ENCODE data around the gene SLAMF9.

The SLAMF9 gene

GRCh38 chr1:159953536-159954515 is at the start of gene SLAMF9:
Gene SLAMF9, minus strand, starts transcription at chr1:159954237. Its CDS starts 100 bp downstream, at chr1:159954137.
- no peak for DNase-seq

- no peak for DNase-seq
These were observed 47.4 kb upstream of the SLAMF9 start for GRCh38 chr1:160001440-160001839.

GRCh38 chr1:159999204-159999603 is 45.2 kb upstream of the SLAMF9 start:
- no peak for DNase-seq

GRCh38 chr1:159996653-159997052 is 42.6 kb upstream of the SLAMF9 start:
- DNase-seq: no peak

- DNase-seq: no peak
These were observed 40.9 kb upstream of the SLAMF9 start for GRCh38 chr1:159994896-159995295.

- DNase-seq: no peak
These were observed 39.9 kb upstream of the SLAMF9 start for GRCh38 chr1:159993911-159994310.

GRCh38 chr1:159992161-159992560 is 38.1 kb upstream of the SLAMF9 start:
- DNase-seq: no peak

- DNase-seq: no peak
These were observed 37.5 kb upstream of the SLAMF9 start for GRCh38 chr1:159991513-159991912.

GRCh38 chr1:159990005-159990404 is 36.0 kb upstream of the SLAMF9 start:
- no peak for DNase-seq

GRCh38 chr1:159989581-159989980 is 35.5 kb upstream of the SLAMF9 start:
- DNase-seq: no peak

GRCh38 chr1:159988006-159988405 is 34.0 kb upstream of the SLAMF9 start:
- DNase-seq: no peak

GRCh38 chr1:159987186-159987585 is 33.1 kb upstream of the SLAMF9 start:
- DNase-seq: no peak

GRCh38 chr1:159986531-159986930 is 32.5 kb upstream of the SLAMF9 start:
- no peak for DNase-seq

GRCh38 chr1:159986093-159986492 is 32.1 kb upstream of the SLAMF9 start:
- no peak for DNase-seq

GRCh38 chr1:159985473-159985872 is 31.4 kb upstream of the SLAMF9 start:
- no peak for DNase-seq

GRCh38 chr1:159983681-159984080 is 29.6 kb upstream of the SLAMF9 start:
- no peak for DNase-seq

GRCh38 chr1:159982280-159982679 is 28.2 kb upstream of the SLAMF9 start:
- DNase-seq: no peak

GRCh38 chr1:159981351-159982055 is 27.5 kb upstream of the SLAMF9 start:
- no peak for DNase-seq

- no peak for DNase-seq
These were observed 26.7 kb upstream of the SLAMF9 start for GRCh38 chr1:159980786-159981185.

GRCh38 chr1:159980076-159980475 is 26.0 kb upstream of the SLAMF9 start:
- no peak for DNase-seq

- no peak for DNase-seq
These were observed 25.2 kb upstream of the SLAMF9 start for GRCh38 chr1:159979257-159979656.

GRCh38 chr1:159978107-159978398 is 24.0 kb upstream of the SLAMF9 start:
- no peak for DNase-seq

GRCh38 chr1:159977364-159978106 is 23.5 kb upstream of the SLAMF9 start:
- DNase-seq: no peak
